ENCODE measurements around the gene METRN.

The METRN gene

GRCh38 chr16:733382-734207 is 18.7 kb downstream of the METRN start:
- in situ Hi-C loops (cut with MboI; ENCODE audit: low pct_unique_long_range_greater_than_20kb, low sequenced_read_pairs, unreplicated experiment), result no loop called here
- TF ChIP-seq, protein P1, sequence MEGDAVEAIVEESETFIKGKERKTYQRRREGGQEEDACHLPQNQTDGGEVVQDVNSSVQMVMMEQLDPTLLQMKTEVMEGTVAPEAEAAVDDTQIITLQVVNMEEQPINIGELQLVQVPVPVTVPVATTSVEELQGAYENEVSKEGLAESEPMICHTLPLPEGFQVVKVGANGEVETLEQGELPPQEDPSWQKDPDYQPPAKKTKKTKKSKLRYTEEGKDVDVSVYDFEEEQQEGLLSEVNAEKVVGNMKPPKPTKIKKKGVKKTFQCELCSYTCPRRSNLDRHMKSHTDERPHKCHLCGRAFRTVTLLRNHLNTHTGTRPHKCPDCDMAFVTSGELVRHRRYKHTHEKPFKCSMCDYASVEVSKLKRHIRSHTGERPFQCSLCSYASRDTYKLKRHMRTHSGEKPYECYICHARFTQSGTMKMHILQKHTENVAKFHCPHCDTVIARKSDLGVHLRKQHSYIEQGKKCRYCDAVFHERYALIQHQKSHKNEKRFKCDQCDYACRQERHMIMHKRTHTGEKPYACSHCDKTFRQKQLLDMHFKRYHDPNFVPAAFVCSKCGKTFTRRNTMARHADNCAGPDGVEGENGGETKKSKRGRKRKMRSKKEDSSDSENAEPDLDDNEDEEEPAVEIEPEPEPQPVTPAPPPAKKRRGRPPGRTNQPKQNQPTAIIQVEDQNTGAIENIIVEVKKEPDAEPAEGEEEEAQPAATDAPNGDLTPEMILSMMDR (IDR thresholded peaks at IDR 0.05; ENCODE audit: extremely low read depth, insufficient read depth, missing control alignments), result peak; percentile 39
- no peak for DNase-seq (ENCODE audit: low spot score)

DNA sequence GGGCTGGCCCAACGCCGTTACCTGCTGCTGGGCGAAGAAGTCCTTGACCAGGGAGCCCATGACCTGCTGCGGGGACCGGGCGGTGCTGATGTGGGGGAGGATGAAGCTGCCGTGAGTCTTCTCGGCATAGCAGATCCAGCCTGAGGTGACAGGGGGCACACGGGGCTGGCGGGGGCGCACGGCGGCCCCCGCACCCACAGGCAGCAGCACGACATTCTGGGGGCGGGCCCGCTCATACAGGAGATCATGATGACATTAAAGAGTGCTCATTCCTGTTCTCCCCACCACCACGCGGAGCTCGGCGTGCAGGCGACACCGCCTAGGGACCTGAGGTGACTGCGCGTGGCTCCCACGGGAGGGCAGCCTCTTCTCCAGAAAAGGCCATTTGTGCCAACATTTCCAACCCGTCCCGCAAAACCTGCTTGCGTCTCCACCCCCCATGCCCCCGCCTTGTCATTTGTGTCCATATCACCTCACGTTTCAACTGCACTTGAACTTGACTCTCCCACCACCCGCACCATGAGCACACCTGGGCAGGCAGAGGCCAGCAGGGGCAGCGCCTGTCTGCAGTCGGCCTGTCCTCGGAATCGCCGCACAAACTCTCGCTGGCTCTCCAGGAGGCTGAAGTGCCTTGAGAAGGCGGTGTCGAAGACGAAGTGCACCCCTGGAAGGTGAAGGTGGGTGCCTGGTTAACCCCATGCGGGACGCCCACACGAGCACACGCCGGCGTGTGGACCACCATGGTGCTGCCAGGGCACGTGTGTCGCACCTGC is 19.5 kb downstream of the METRN start:
- DNase-seq (ENCODE audit: low spot score), result no peak
- TF ChIP-seq, protein P1 (IDR thresholded peaks at IDR 0.05; ENCODE audit: extremely low read depth, insufficient read depth, missing control alignments), result no peak
- in situ Hi-C loops (cut with MboI; ENCODE audit: low pct_unique_long_range_greater_than_20kb, low sequenced_read_pairs, unreplicated experiment), result no loop called here

DNA sequence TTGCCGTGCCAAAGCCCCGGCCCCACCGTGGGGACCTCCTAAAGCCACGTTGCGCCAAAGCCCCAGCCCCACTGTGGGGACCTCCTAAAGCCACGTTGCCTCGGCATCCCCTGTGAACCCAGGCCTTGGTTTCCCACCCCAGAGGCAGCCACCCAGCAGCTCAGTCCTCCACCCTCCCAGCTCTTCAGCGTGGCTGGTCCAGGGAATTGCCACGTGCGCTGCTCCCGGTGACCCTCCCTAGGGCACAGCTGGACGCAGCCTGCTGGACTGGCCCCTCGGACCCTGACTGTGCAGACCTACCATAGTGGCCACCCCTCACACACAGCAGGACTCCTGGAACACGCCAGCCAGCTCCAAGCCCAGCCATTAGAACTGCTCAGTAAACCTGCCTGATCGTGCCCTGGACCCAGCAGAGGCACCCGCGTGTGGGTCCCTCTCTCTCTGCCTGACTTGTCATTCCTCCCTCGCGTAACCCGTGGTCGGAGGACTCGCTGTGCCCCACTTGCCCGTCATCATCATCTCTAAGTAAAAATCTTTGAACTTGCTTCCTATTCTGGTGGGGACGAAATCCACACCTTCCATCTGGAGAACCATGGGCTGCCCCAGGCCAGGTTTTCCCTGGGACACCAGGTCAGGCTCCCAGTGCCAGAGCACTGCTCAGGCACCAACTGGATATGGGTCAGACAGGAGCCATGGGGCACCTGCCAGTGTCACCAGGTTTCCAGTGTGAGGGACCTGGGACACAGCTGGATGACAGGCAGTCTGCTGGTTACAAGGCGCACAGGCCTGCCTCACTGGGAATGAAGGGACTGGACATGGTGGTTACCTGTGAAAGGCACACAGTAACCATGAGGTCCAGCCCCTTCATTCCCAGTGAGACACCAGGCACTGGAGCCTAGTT is 20.3 kb downstream of the METRN start:
- no peak for DNase-seq (ENCODE audit: low spot score)
- in situ Hi-C loops (cut with MboI; ENCODE audit: low pct_unique_long_range_greater_than_20kb, low sequenced_read_pairs, unreplicated experiment), result no loop called here
- TF ChIP-seq, protein P1 (IDR thresholded peaks at IDR 0.05; ENCODE audit: extremely low read depth, insufficient read depth, missing control alignments), result no peak

DNA sequence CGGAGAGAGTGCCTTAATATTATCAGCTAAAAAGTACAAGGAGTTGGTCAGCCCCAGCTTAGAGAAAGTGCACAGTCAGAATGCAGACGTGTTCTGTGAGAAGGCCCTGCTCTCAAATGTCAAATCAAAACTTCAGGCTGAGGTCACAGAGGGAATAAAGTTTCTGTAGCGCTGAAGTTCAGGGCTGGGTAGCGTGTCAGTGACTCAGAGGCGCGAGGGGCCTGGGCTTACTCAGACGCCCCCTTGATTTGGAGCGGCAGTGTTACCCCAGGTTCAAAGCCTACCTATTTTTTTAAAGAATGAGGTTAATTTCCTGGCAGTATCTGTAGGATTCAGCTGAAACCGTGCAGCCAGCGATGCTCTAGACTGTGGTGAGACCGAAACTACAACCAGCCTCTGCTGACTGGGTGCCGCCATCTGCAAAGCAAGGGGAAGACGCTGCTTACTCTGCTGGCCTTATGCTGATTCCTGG is 21.1 kb downstream of the METRN start:
- in situ Hi-C loops (cut with MboI; ENCODE audit: low pct_unique_long_range_greater_than_20kb, low sequenced_read_pairs, unreplicated experiment), result no loop called here
- TF ChIP-seq, protein P1 (IDR thresholded peaks at IDR 0.05; ENCODE audit: extremely low read depth, insufficient read depth, missing control alignments), result no peak
- peak; percentile 69 for DNase-seq (ENCODE audit: low spot score)

GRCh38 chr16:736936-737481 is 22.1 kb downstream of the METRN start:
- TF ChIP-seq, protein P1 (IDR thresholded peaks at IDR 0.05; ENCODE audit: extremely low read depth, insufficient read depth, missing control alignments), result no peak
- DNase-seq (ENCODE audit: low spot score), result no peak
- in situ Hi-C loops (cut with MboI; ENCODE audit: low pct_unique_long_range_greater_than_20kb, low sequenced_read_pairs, unreplicated experiment), result no loop called here
